K562 (cell line): Measurements from ENCODE around the gene LPAR3.

ENCODE experiments used
- CBFB ChIP-seq: sonication (generic); formaldehyde crosslinking; IDR thresholded peaks from 2 replicates; pipeline ENCODE4 v1.4.0; 2020; ENCODE audit warnings: mild to moderate bottlenecking, missing genetic modification reagents
- EZH2 ChIP-seq: IDR thresholded peaks from 2 replicates; pipeline ENCODE4 v1.6.1; 2012; ENCODE audit warnings: low read depth, mild to moderate bottlenecking, inconsistent platforms, low read length, borderline replicate concordance
- HSF4 ChIP-seq: fragments of 250-450 bp; sonication (Bioruptor Pico); IDR thresholded peaks from 2 replicates; pipeline ENCODE4 v2.1.2; 2022; ENCODE audit warnings: mild to moderate bottlenecking, moderate library complexity, borderline replicate concordance
- JUN ChIP-seq, 2 experiments: sonication (generic) in 1 of 2; formaldehyde crosslinking in 1 of 2; IDR thresholded peaks; 2 replicates each; pipeline versions ENCODE4 v1.6.1 to v1.8.0; 2012 to 2022; ENCODE audit warnings: borderline replicate concordance in 2 of 2, mild to moderate bottlenecking in 2 of 2, improper control_type of control experiment in 1 of 2, low read depth in 1 of 2, low read length in 1 of 2, missing genetic modification reagents in 1 of 2
- KLF16 ChIP-seq: IDR thresholded peaks from 2 replicates; pipeline ENCODE4 v1.6.1; 2016; ENCODE audit warnings: antibody characterized with exemption
- NCOA2 ChIP-seq, 2 experiments: fragments of 450-650 bp; IDR thresholded peaks; 2 replicates each; pipeline ENCODE4 v1.6.1; 2018; ENCODE audit warnings: mild to moderate bottlenecking in 2 of 2, moderate library complexity in 1 of 2; ENCODE audit not compliant: partially characterized antibody in 2 of 2
- PHF8 ChIP-seq: fragments of 200-600 bp; sonication (generic); IDR thresholded peaks from 2 replicates; pipeline ENCODE4 v1.6.1; 2012; ENCODE audit warnings: mixed run types, mild to moderate bottlenecking, inconsistent platforms, low read length, moderate library complexity, borderline replicate concordance
- POLR2A ChIP-seq: fragments of 450-650 bp; conservative IDR thresholded peaks from 2 replicates; pipeline ENCODE4 v1.6.1; 2016
- RB1 ChIP-seq: fragments of 450-650 bp; IDR thresholded peaks from 2 replicates; pipeline ENCODE4 v1.6.1; 2017; ENCODE audit warnings: low read depth, mild to moderate bottlenecking
- TCFL5 ChIP-seq: fragments of 250-450 bp; sonication (Bioruptor Pico); conservative IDR thresholded peaks from 2 replicates; pipeline ENCODE4 v1.6.1; 2021; ENCODE audit warnings: mild to moderate bottlenecking, moderate library complexity, matching md5 sums
- TF ChIP-seq, protein P1 (sequence below), 3 experiments: IDR thresholded peaks in 2 of 3; conservative IDR thresholded peaks in 1 of 3; 2 replicates each; pipeline ENCODE4 v1.5.1; 2011 to 2012; ENCODE audit warnings: low read length in 3 of 3, mild to moderate bottlenecking in 3 of 3, control low read depth in 2 of 3, improper control_type of control experiment in 1 of 3, inconsistent platforms in 1 of 3, low read depth in 1 of 3, mixed read lengths in 1 of 3, moderate library complexity in 1 of 3; ENCODE audit not compliant: insufficient read depth in 2 of 3
- TF ChIP-seq, protein P2 (sequence below): fragments of 450-650 bp; formaldehyde crosslinking; IDR thresholded peaks from 2 replicates; pipeline ENCODE4 v1.4.0; 2022; ENCODE audit warnings: mild to moderate bottlenecking, moderate library complexity

- TF ChIP-seq TCFL5 (CRISPR knock-in tag) = no peak
- TF ChIP-seq, protein P1, sequence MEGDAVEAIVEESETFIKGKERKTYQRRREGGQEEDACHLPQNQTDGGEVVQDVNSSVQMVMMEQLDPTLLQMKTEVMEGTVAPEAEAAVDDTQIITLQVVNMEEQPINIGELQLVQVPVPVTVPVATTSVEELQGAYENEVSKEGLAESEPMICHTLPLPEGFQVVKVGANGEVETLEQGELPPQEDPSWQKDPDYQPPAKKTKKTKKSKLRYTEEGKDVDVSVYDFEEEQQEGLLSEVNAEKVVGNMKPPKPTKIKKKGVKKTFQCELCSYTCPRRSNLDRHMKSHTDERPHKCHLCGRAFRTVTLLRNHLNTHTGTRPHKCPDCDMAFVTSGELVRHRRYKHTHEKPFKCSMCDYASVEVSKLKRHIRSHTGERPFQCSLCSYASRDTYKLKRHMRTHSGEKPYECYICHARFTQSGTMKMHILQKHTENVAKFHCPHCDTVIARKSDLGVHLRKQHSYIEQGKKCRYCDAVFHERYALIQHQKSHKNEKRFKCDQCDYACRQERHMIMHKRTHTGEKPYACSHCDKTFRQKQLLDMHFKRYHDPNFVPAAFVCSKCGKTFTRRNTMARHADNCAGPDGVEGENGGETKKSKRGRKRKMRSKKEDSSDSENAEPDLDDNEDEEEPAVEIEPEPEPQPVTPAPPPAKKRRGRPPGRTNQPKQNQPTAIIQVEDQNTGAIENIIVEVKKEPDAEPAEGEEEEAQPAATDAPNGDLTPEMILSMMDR (IDR thresholded peaks at IDR 0.05 in 2 of 3, conservative IDR thresholded peaks at IDR 0.05 in 1 of 3; ENCODE audit: insufficient read depth in 2 of 3, low read depth in 1 of 3, low read length in 3 of 3) = no peak
- no peak for TF ChIP-seq RB1
- no peak for TF ChIP-seq CBFB
- TF ChIP-seq EZH2 = no peak
- no peak for TF ChIP-seq POLR2A
- TF ChIP-seq PHF8 = no peak
- TF ChIP-seq, protein P2, sequence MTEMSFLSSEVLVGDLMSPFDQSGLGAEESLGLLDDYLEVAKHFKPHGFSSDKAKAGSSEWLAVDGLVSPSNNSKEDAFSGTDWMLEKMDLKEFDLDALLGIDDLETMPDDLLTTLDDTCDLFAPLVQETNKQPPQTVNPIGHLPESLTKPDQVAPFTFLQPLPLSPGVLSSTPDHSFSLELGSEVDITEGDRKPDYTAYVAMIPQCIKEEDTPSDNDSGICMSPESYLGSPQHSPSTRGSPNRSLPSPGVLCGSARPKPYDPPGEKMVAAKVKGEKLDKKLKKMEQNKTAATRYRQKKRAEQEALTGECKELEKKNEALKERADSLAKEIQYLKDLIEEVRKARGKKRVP (CRISPR knock-in tag) = no peak
- TF ChIP-seq NCOA2 (IDR thresholded peaks at IDR 0.05; ENCODE audit: partially characterized antibody in 2 of 2) = no peak
- no peak for TF ChIP-seq KLF16
- TF ChIP-seq HSF4 (CRISPR knock-in tag) = no peak
- no peak for TF ChIP-seq JUN (IDR thresholded peaks at IDR 0.05; ENCODE audit: borderline replicate concordance, low read depth, low read length)
- TF ChIP-seq JUN (CRISPR knock-in tag; IDR thresholded peaks at IDR 0.05; ENCODE audit: borderline replicate concordance) = no peak
Measured at GRCh38 chr1:84892705-84893618, at the start of gene LPAR3.
